Measurements from ENCODE around the gene KCTD15.

The KCTD15 gene

DNA sequence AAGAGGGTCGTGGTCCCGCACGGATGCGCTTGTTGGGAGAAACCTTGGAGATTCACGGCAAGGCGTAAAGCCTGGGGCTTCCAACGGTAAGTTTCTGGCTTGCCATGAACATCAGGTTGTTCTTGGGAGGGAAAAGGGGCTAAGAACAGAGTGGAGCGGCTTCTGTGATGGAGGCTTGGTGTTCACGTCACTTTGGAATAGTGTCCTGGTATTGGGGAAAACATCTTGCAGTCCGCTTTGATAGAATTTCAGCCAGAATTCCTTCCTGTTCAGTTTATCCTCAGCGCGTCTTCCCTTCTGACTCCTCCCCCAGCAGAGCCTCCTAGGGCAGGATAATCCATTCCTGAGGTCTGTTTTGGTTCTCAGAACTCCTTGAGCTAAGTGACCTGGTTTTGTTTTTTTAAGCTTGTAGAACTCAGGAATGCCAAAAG is 2.0 kb downstream of the KCTD15 start:
- Histone ChIP-seq H3K9me3 (ENCODE audit: control insufficient read depth, low read length) (no peaks in the 10 kb centered on the region), H3K36me3 (ENCODE audit: control insufficient read depth, insufficient read depth, low read length) (peaks cover 45% of the 10 kb centered on the region), H3K27ac (ENCODE audit: low read depth, low read length, severe bottlenecking) (peak overlapping the region; percentile 75), H3K4me1 (ENCODE audit: control insufficient read depth, insufficient read depth, low read length, poor library complexity, severe bottlenecking) (peaks cover 22% of the 10 kb centered on the region), H3K4me3 (ENCODE audit: extremely low read depth, insufficient read depth, low read length, poor library complexity, severe bottlenecking) (peak overlapping the region; percentile 90)
- 3 to 14% methylated on average over 10 to 12 of the region's 12 CpGs for WGBS, 2 experiments (ENCODE audit: insufficient coverage in 2 of 2)

GRCh38 chr19:33799476-33799875 is 2.8 kb downstream of the KCTD15 start:
- H3K9me3 ChIP-seq (ENCODE audit: control insufficient read depth, low read length): no peaks in the 10 kb centered on the region
- peak overlapping the region; percentile 90 for H3K4me3 ChIP-seq (ENCODE audit: extremely low read depth, insufficient read depth, low read length, poor library complexity, severe bottlenecking)
- H3K27ac ChIP-seq (ENCODE audit: low read depth, low read length, severe bottlenecking): peak overlapping the region; percentile 75
- 73 to 74% methylated on average over 3 to 4 of the region's 5 CpGs for WGBS, 2 experiments (ENCODE audit: insufficient coverage in 2 of 2)
- peaks cover 19% of the 10 kb centered on the region for H3K4me1 ChIP-seq (ENCODE audit: control insufficient read depth, insufficient read depth, low read length, poor library complexity, severe bottlenecking)
- peaks cover 53% of the 10 kb centered on the region for H3K36me3 ChIP-seq (ENCODE audit: control insufficient read depth, insufficient read depth, low read length)

- Histone ChIP-seq H3K27ac (ENCODE audit: low read depth, low read length, severe bottlenecking) (no peak overlapping the region), H3K4me3 (ENCODE audit: extremely low read depth, insufficient read depth, low read length, poor library complexity, severe bottlenecking) (peak overlapping the region; percentile 14), H3K36me3 (ENCODE audit: control insufficient read depth, insufficient read depth, low read length) (peaks cover 60% of the 10 kb centered on the region), H3K9me3 (ENCODE audit: control insufficient read depth, low read length) (no peaks in the 10 kb centered on the region), H3K4me1 (ENCODE audit: control insufficient read depth, insufficient read depth, low read length, poor library complexity, severe bottlenecking) (peaks cover 15% of the 10 kb centered on the region)
- 95 to 96% methylated on average over 8 to 15 of the region's 16 CpGs for WGBS, 2 experiments (ENCODE audit: insufficient coverage in 2 of 2)
These were observed 3.5 kb downstream of the KCTD15 start for GRCh38 chr19:33800012-33800680.

GRCh38 chr19:33801411-33801810 is 4.7 kb downstream of the KCTD15 start:
- Histone ChIP-seq H3K4me3 (ENCODE audit: extremely low read depth, insufficient read depth, low read length, poor library complexity, severe bottlenecking) (no peak overlapping the region), H3K4me1 (ENCODE audit: control insufficient read depth, insufficient read depth, low read length, poor library complexity, severe bottlenecking) (peaks cover 15% of the 10 kb centered on the region), H3K9me3 (ENCODE audit: control insufficient read depth, low read length) (no peaks in the 10 kb centered on the region), H3K27ac (ENCODE audit: low read depth, low read length, severe bottlenecking) (no peak overlapping the region), H3K36me3 (ENCODE audit: control insufficient read depth, insufficient read depth, low read length) (peaks cover 72% of the 10 kb centered on the region)
- 90 to 92% methylated on average over 2 to 4 of the region's 5 CpGs for WGBS, 2 experiments (ENCODE audit: insufficient coverage in 2 of 2)

GRCh38 chr19:33802001-33802400 is 5.3 kb downstream of the KCTD15 start:
- Histone ChIP-seq H3K9me3 (ENCODE audit: control insufficient read depth, low read length) (no peaks in the 10 kb centered on the region), H3K4me3 (ENCODE audit: extremely low read depth, insufficient read depth, low read length, poor library complexity, severe bottlenecking) (no peak overlapping the region), H3K36me3 (ENCODE audit: control insufficient read depth, insufficient read depth, low read length) (peaks cover 78% of the 10 kb centered on the region), H3K4me1 (ENCODE audit: control insufficient read depth, insufficient read depth, low read length, poor library complexity, severe bottlenecking) (peaks cover 15% of the 10 kb centered on the region), H3K27ac (ENCODE audit: low read depth, low read length, severe bottlenecking) (no peak overlapping the region)
- WGBS, 2 experiments (ENCODE audit: insufficient coverage in 2 of 2): 91 to 98% methylated on average over 7 to 9 of the region's 10 CpGs

DNA sequence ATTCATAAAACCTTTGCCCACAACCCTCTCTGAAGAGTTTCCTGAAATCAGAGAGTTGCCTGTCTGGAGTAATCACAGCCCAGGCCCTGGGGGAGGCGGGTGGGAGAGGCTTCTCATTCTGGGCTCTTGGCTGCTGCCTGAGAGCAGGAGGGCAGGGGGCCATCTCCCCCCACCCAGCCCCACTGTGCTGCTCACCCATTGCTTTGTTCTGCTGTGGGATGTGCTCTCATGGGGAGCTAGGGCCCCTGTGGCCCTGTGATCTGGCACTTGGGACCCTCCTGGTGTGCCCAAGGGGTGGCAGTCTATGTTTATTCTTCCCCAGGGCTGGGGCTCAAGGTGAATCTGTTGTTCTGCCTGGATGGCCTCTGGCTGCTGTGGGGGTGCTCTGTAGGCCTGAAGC is 6.1 kb downstream of the KCTD15 start:
- H3K4me3 ChIP-seq (ENCODE audit: extremely low read depth, insufficient read depth, low read length, poor library complexity, severe bottlenecking): no peak overlapping the region
- peaks cover 86% of the 10 kb centered on the region for H3K36me3 ChIP-seq (ENCODE audit: control insufficient read depth, insufficient read depth, low read length)
- no peak overlapping the region for H3K27ac ChIP-seq (ENCODE audit: low read depth, low read length, severe bottlenecking)
- WGBS, 2 experiments (ENCODE audit: insufficient coverage in 2 of 2): 100% methylated on average over 1 of the region's 1 CpG; no CpG with 5 or more reads in 1 of the 2 experiments
- H3K9me3 ChIP-seq (ENCODE audit: control insufficient read depth, low read length): no peaks in the 10 kb centered on the region
- peaks cover 15% of the 10 kb centered on the region for H3K4me1 ChIP-seq (ENCODE audit: control insufficient read depth, insufficient read depth, low read length, poor library complexity, severe bottlenecking)

DNA sequence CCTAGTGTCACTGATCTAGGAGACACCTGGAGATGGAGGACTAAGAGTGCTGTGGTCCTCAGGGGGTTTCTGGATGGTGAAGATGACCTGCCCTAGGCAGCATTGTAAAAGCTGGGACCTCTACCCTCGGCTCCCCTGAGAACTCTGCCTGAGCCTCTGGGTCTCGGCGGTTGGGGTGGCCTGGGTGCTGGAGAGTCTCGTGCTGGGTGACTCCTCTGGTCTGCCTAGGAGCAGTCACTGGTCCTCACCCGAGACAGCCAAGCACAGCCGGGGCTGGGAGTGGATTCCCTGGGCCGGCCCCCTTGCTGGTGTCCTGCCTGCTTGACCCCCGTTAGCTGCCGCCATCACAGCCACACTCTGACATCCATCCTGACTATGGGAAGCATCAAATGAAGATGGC is 6.7 kb downstream of the KCTD15 start:
- WGBS, 2 experiments (ENCODE audit: insufficient coverage in 2 of 2): 88 to 99% methylated on average over 9 of the region's 9 CpGs
- no peaks in the 10 kb centered on the region for H3K9me3 ChIP-seq (ENCODE audit: control insufficient read depth, low read length)
- H3K4me3 ChIP-seq (ENCODE audit: extremely low read depth, insufficient read depth, low read length, poor library complexity, severe bottlenecking): no peak overlapping the region
- H3K27ac ChIP-seq (ENCODE audit: low read depth, low read length, severe bottlenecking): no peak overlapping the region
- H3K4me1 ChIP-seq (ENCODE audit: control insufficient read depth, insufficient read depth, low read length, poor library complexity, severe bottlenecking): peaks cover 15% of the 10 kb centered on the region
- H3K36me3 ChIP-seq (ENCODE audit: control insufficient read depth, insufficient read depth, low read length): peaks cover 92% of the 10 kb centered on the region

DNA sequence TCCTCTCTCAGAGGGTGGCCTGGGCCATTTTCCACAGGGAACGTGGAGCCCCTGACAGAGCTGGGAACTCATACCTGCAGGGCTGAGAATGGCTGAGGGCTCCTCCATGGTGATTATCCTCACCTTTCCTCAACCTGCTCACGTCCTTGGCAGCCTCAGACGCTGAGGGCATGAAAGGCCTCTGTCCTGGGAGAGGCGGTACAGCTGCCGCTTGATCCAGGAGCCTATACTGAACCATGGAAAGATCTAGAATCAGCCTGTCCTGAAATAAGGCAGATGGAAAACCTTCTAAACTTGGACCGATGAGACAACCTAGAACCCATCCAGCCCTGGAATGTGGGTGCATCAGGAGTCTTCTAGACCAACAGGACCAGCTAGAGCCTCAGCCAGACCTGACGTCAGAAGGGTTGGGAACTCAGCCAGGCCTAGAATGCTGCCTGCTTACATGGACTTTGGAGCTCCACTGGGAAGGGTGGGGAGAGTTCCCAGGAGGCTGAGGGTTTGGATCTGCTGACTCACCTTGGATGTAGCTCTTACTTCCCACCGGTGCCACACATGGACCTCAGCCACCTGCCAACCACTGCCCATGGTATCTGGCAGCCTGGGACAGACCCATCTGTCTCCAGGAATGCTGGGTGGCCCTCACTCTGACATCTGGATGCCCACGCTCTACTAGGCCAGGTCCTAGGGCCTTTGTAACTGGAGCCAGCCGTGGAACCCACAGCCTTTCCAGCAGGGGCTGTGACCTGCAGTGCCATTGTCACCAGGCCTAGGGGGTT is 7.5 kb downstream of the KCTD15 start:
- no peak overlapping the region for H3K4me3 ChIP-seq (ENCODE audit: extremely low read depth, insufficient read depth, low read length, poor library complexity, severe bottlenecking)
- whole genome bisulfite sequencing, 2 experiments (ENCODE audit: insufficient coverage in 2 of 2): 89 to 94% methylated on average over 6 to 10 of the region's 10 CpGs

GRCh38 chr19:33805313-33805712 is 8.6 kb downstream of the KCTD15 start:
- Histone ChIP-seq H3K4me1 (ENCODE audit: control insufficient read depth, insufficient read depth, low read length, poor library complexity, severe bottlenecking) (peaks cover 3% of the 10 kb centered on the region), H3K9me3 (ENCODE audit: control insufficient read depth, low read length) (no peaks in the 10 kb centered on the region), H3K27ac (ENCODE audit: low read depth, low read length, severe bottlenecking) (no peak overlapping the region), H3K36me3 (ENCODE audit: control insufficient read depth, insufficient read depth, low read length) (peaks cover 96% of the 10 kb centered on the region), H3K4me3 (ENCODE audit: extremely low read depth, insufficient read depth, low read length, poor library complexity, severe bottlenecking) (no peak overlapping the region)
- 90 to 95% methylated on average over 2 to 3 of the region's 3 CpGs for WGBS, 2 experiments (ENCODE audit: insufficient coverage in 2 of 2)

More for the DNA sequence above, 7.5 kb downstream of the KCTD15 start:
- Histone ChIP-seq H3K4me1 (ENCODE audit: control insufficient read depth, insufficient read depth, low read length, poor library complexity, severe bottlenecking) (peaks cover 12% of the 10 kb centered on the region), H3K9me3 (ENCODE audit: control insufficient read depth, low read length) (no peaks in the 10 kb centered on the region), H3K36me3 (ENCODE audit: control insufficient read depth, insufficient read depth, low read length) (peaks cover 100% of the 10 kb centered on the region), H3K27ac (ENCODE audit: low read depth, low read length, severe bottlenecking) (no peak overlapping the region)

GRCh38 chr19:33805840-33806433 is 9.3 kb downstream of the KCTD15 start:
- Histone ChIP-seq H3K27ac (ENCODE audit: low read depth, low read length, severe bottlenecking) (no peak overlapping the region), H3K4me1 (ENCODE audit: control insufficient read depth, insufficient read depth, low read length, poor library complexity, severe bottlenecking) (peaks cover 3% of the 10 kb centered on the region), H3K4me3 (ENCODE audit: extremely low read depth, insufficient read depth, low read length, poor library complexity, severe bottlenecking) (no peak overlapping the region), H3K36me3 (ENCODE audit: control insufficient read depth, insufficient read depth, low read length) (peaks cover 96% of the 10 kb centered on the region), H3K9me3 (ENCODE audit: control insufficient read depth, low read length) (no peaks in the 10 kb centered on the region)
- WGBS, 2 experiments (ENCODE audit: insufficient coverage in 2 of 2): 89 to 95% methylated on average over 3 to 5 of the region's 9 CpGs

All from mesodermal cell (in vitro differentiated cells).